ENCODE results near the gene CRB3. TPM values are rescaled to one million over a fixed set of nuclear protein-coding genes. Genes with fewer than 3 reads are reported as not detected.

Gene CRB3
- total and polyA plus RNA-seq, 2 of the 13 experiments (the other 11 are each of a cell fraction or from before 2014, with no cell fraction given), result 10.6 to 25.6 TPM

- TF ChIP-seq ARID5B (CRISPR knock-in tag; IDR thresholded peaks at IDR 0.05) (no peak), ASH2L (IDR thresholded peaks at IDR 0.05; ENCODE audit: insufficient read length, low read depth, low read length) (peak; percentile 12), ZC3H4 (CRISPR knock-in tag; IDR thresholded peaks at IDR 0.05; ENCODE audit: borderline replicate concordance) (no peak), ARID3A (IDR thresholded peaks at IDR 0.05; ENCODE audit: low read depth, low read length) (no peak), ZIK1 (CRISPR knock-in tag; IDR thresholded peaks at IDR 0.05; ENCODE audit: borderline replicate concordance, low read depth) (no peak), ZNF660 (CRISPR knock-in tag; IDR thresholded peaks at IDR 0.05; ENCODE audit: borderline replicate concordance, low read depth) (no peak), CBX2 (IDR thresholded peaks at IDR 0.05; ENCODE audit: low read depth, low read length) (no peak), CBX2 (CRISPR knock-in tag; IDR thresholded peaks at IDR 0.05; ENCODE audit: low read depth) (no peak), MXD3 (CRISPR knock-in tag; IDR thresholded peaks at IDR 0.05) (peak; percentile 42; the same call in 1 of the 2 replicates), SRSF9 (IDR thresholded peaks at IDR 0.05; ENCODE audit: borderline replicate concordance, insufficient read depth, low read depth, low read length, poor library complexity, severe bottlenecking) (no peak), PLSCR1 (CRISPR knock-in tag; IDR thresholded peaks at IDR 0.05; ENCODE audit: borderline replicate concordance) (no peak), CEBPZ (IDR thresholded peaks at IDR 0.05; ENCODE audit: low read length) (no peak), CREBL2 (CRISPR knock-in tag; IDR thresholded peaks at IDR 0.05; ENCODE audit: borderline replicate concordance) (no peak), SAP130 (CRISPR knock-in tag; IDR thresholded peaks at IDR 0.05; ENCODE audit: low read depth) (peak; percentile 36; the same call in 1 of the 2 replicates), ZNF253 (CRISPR knock-in tag; IDR thresholded peaks at IDR 0.05; ENCODE audit: borderline replicate concordance) (no peak), LBX2 (CRISPR knock-in tag; IDR thresholded peaks at IDR 0.05; ENCODE audit: borderline replicate concordance) (no peak), ZNF33A (CRISPR knock-in tag; IDR thresholded peaks at IDR 0.05; ENCODE audit: borderline replicate concordance) (no peak)
Observed at GRCh38 chr19:6423499-6424194, 40.4 kb upstream of the CRB3 start (continued).

Measured in HepG2 (cell line).